ENCODE measurements around the gene SELENOW.

- TF ChIP-seq CTCF (IDR thresholded peaks at IDR 0.05) (no peak), POLR2AphosphoS5 (IDR thresholded peaks at IDR 0.05) (no peak), POLR2A (IDR thresholded peaks at IDR 0.05) (no peak)
These were observed 48.3 kb downstream of the SELENOW start for GRCh38 chr19:47826800-47827199.

Data from breast epithelium (tissue), 3 donors.